Neural crest cell (in vitro differentiated cells): ENCODE results near the gene TRIP6. TPM values are rescaled to one million over a fixed set of nuclear protein-coding genes. Genes with fewer than 3 reads are reported as not detected.

Experiments used
- DNase-seq: peaks from one replicate; pipeline ENCODE4 v3.0.0; 2021; ENCODE audit warnings: low read depth, mixed read lengths, low spot score
- H3K27ac Mint-ChIP-seq: one replicate; pipeline ENCODE4 v1.8.0; 2021; ENCODE audit warnings: mild to moderate bottlenecking, mixed read lengths; ENCODE audit not compliant: unreplicated experiment
- H3K27me3 Mint-ChIP-seq: 2 replicates; pipeline ENCODE4 v1.8.0; 2021; ENCODE audit warnings: low read depth, mild to moderate bottlenecking, mixed read lengths
- H3K36me3 Mint-ChIP-seq: 2 replicates; pipeline ENCODE4 v1.8.0; 2021; ENCODE audit warnings: low read depth, mild to moderate bottlenecking, mixed read lengths
- H3K4me1 Mint-ChIP-seq: 2 replicates; pipeline ENCODE4 v1.8.0; 2021; ENCODE audit warnings: mixed read lengths
- H3K4me3 Mint-ChIP-seq: one replicate; pipeline ENCODE4 v1.8.0; 2021; ENCODE audit warnings: mild to moderate bottlenecking, mixed read lengths
- H3K9me3 Mint-ChIP-seq: 2 replicates; pipeline ENCODE4 v1.8.0; 2021; ENCODE audit warnings: mixed read lengths
- CTCF ChIP-seq: fragments of 200-600 bp; sonication (generic); conservative IDR thresholded peaks from 2 replicates; pipeline ENCODE4 v1.5.0; 2021; ENCODE audit warnings: antibody characterized with exemption, mild to moderate bottlenecking
- total RNA-seq: library from RNA; stranded (reverse); gene quantifications from 2 replicates; pipeline ENCODE4 v1.2.1, GENCODE V29; 2021

The TRIP6 gene
- total RNA-seq, 1 donor from 2014 or later: 39.7 TPM

GRCh38 chr7:100896732-100897608 lies 29.8 kb downstream of the TRIP6 start:
- Mint-ChIP-seq H3K27me3 (peaks cover 62% of the 10 kb centered on the region), H3K9me3 (no peaks in the 10 kb centered on the region), H3K4me1 (peaks cover 13% of the 10 kb centered on the region), H3K4me3 (peak overlapping the region; percentile 74), H3K36me3 (no peaks in the 10 kb centered on the region), H3K27ac (no peak overlapping the region)
- peak; percentile 65 for DNase-seq
- peak; percentile 83 for TF ChIP-seq CTCF

- H3K27me3 Mint-ChIP-seq: peaks cover 58% of the 10 kb centered on the region
- DNase-seq: no peak
- TF ChIP-seq CTCF: no peak
- H3K36me3 Mint-ChIP-seq: no peaks in the 10 kb centered on the region
- H3K4me3 Mint-ChIP-seq: peak overlapping the region; percentile 74
- H3K27ac Mint-ChIP-seq: no peak overlapping the region
- peaks cover 11% of the 10 kb centered on the region for H3K4me1 Mint-ChIP-seq
- H3K9me3 Mint-ChIP-seq: no peaks in the 10 kb centered on the region
These were observed 30.7 kb downstream of the TRIP6 start for GRCh38 chr7:100897772-100898454.

- Mint-ChIP-seq H3K9me3 (no peaks in the 10 kb centered on the region), H3K36me3 (no peaks in the 10 kb centered on the region), H3K4me3 (no peak overlapping the region), H3K4me1 (peaks cover 7% of the 10 kb centered on the region), H3K27me3 (peaks cover 48% of the 10 kb centered on the region), H3K27ac (no peak overlapping the region)
- DNase-seq: no peak
- TF ChIP-seq CTCF: no peak
These were observed 32.2 kb downstream of the TRIP6 start for GRCh38 chr7:100899432-100899831.

- peaks cover 5% of the 10 kb centered on the region for H3K4me1 Mint-ChIP-seq
- TF ChIP-seq CTCF: no peak
- DNase-seq: no peak
- peaks cover 41% of the 10 kb centered on the region for H3K27me3 Mint-ChIP-seq
- no peak overlapping the region for H3K27ac Mint-ChIP-seq
- no peak overlapping the region for H3K4me3 Mint-ChIP-seq
- no peaks in the 10 kb centered on the region for H3K36me3 Mint-ChIP-seq
- H3K9me3 Mint-ChIP-seq: no peaks in the 10 kb centered on the region
These were observed 33.8 kb downstream of the TRIP6 start for GRCh38 chr7:100900978-100901377.

GRCh38 chr7:100901921-100902332 lies 34.7 kb downstream of the TRIP6 start:
- Mint-ChIP-seq H3K9me3 (no peaks in the 10 kb centered on the region), H3K27me3 (peaks cover 35% of the 10 kb centered on the region), H3K27ac (no peak overlapping the region), H3K4me3 (no peak overlapping the region), H3K36me3 (no peaks in the 10 kb centered on the region), H3K4me1 (no peaks in the 10 kb centered on the region)
- no peak for DNase-seq
- no peak for TF ChIP-seq CTCF
